HG03439 (cell line): Measurements from ENCODE around the gene SPON2.

ENCODE experiments used
- ATAC-seq: cut with Tn5 transposase; IDR thresholded peaks from one replicate; pipeline ENCODE4 v1.9.1; 2021; ENCODE audit warnings: mild to moderate bottlenecking, moderate library complexity; ENCODE audit not compliant: unreplicated experiment

SPON2 gene

DNA sequence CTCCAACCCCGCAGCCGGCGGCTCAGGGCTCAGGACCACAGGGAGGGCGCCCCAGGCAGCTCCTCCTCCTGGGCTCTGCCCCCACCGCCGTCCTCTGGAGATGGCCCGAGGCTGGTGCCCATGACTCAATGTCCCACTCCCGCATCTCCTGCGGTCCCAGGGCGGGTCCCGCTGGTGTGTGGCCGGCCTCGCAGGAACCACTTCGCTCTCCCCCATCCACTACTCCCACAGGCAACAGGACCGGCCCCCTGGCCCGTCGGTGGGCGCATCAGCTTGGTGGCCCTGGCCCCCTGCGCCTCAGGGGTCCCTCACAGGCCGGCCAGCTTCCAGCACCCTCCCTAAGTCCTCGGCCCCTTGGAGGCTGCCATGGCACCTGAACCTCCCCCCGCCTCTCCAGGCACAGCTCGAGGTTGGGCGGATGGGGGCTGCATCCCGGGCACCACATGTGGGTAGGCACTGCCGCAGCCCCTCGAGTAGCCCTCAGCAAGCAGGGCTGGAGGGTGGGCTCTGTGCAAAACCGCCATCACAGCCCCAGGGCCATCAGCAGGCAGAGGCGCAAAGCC, 22.8 kb upstream of the SPON2 start:
- no peak for ATAC-seq

DNA sequence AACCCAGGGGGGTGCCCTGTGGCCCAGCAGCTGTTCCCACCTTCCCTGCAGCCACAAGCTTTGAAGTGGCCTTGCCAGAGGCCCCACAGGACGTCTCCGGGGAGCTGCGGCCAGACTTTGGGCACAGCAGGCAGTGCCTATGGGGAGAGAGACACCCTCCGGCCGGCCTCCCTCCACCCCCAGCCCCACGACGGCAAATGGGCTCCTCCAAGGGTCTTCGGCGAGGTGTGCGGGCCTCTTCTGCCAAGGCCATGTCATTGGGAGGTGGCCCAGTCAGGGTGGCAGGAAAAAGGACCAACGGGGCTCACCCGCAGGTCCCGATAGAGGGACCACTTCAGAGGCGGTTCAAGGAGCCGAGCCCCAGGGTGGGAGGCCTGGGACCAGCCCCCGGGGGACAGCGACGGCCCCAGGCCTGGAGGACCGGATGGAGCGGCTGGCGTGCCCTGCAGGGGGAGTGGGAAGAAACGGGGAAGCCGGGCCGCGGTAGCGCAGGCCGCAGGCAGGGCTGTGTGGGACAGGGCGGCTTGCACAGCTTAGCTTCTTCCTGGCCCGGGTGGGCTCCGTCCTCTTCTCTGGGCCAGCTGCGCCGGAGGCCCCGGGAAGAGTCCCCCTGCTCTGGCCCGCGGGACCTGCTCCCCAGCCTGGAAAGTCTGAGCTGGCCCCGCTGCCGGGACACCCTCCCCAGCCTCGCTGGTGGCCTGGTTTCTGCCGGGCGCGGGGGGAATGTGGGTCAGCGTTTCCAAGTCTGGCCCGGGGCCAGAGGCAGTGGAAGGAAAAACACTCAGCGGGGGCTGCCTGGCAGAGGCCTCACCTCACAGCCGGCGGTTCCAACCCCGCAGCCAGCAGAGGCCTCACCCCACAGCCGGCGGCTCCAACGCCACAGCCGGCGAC, 21.9 kb upstream of the SPON2 start:
- ATAC-seq = no peak

DNA sequence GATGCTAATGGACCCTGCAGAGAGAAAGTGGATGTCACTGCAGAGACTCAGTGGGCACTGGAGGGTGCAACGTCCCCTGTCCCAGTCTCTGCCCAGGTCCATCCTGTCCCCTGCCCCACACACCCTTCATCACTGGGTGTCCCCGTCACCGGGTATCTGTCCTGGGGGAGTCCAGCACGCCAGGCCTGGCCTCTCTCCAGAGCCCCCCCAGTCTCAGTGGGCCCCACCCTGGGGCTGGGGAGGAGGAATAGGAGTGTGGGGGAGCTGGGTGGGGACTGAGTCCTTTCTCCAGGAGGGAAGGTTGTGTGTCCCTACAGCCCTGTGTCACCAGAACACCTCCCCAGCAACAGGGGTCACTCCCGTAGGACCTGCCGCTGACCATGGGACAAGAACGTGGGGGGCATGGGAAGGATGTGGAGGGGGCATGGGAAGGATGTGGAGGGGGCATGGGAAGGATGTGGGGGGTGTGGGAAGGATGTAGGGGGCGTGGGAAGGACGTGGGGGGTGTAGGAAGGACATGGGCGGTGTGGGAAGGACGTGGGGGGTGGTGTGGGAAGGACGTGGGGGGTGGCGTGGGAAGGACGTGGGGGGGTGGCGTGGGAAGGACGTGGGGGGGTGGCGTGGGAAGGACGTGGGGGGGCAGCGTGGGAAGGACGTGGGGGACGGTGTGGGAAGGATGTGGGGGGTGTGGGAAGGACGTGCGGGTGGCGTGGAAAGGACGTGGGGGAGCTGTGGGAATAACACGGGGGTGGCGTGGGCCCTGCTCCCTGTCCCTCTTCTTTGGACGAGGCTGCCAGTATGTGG, 21.0 kb upstream of the SPON2 start:
- no peak for ATAC-seq

DNA sequence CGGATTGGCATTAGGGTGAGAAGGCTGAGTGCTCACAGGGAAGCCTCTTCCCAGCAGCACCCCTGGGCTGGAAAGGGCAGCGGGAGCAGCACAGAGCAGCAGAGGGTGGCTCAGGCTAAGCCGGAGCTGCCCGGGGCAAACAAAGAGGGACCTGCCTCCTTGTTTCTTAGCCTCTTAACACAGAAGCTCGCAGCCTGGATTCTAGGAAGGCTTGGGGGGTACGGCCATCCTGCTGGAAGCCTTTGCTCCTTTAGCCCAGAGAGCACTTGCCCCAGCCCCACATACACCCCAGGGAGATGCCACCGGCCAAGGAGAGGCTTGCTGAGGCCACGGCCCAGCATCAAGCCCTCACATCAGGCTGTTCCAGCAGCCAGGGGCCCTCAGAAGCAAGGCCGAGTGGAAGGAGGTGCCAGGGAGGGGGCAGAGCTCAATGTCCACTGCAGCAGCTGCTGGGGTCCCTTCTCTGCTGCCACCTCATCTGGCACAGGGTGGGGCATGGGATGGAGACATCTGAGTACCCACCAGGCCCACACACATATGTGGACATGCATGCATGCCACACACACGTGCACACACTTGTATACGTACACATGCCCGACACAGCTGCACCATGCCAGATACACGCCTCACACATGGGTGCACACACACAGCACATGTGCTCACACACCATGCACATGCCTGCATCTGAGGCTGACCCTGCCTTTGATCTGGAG, 20.3 kb upstream of the SPON2 start:
- no peak for ATAC-seq

GRCh38 chr4:1192091-1192492, 19.7 kb upstream of the SPON2 start:
- no peak for ATAC-seq

DNA sequence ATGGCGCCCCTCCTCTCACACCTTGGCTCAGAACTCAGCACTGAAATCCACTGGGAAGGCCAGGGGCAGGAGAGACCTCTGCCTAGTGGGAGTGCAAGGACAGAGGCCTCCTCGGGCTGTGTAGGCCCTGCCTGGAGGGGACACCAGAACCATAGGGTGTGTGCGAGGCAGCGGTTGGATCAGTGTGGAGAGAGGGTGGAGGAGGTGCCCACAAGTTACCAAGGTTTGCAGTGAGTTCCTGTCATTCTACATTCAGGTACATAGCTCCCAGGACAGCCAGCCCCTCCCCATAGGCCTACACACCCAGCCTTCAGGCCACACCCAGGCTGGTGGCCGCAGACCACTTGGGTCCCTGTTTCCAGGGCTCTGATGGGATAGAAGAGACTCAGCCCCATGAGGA, 19.2 kb upstream of the SPON2 start:
- ATAC-seq = no peak

- ATAC-seq = peak; percentile 45
These were observed 14.8 kb upstream of the SPON2 start for GRCh38 chr4:1187182-1187581.

- ATAC-seq = peak; percentile 61
These were observed 11.8 kb upstream of the SPON2 start for GRCh38 chr4:1183985-1184773.

DNA sequence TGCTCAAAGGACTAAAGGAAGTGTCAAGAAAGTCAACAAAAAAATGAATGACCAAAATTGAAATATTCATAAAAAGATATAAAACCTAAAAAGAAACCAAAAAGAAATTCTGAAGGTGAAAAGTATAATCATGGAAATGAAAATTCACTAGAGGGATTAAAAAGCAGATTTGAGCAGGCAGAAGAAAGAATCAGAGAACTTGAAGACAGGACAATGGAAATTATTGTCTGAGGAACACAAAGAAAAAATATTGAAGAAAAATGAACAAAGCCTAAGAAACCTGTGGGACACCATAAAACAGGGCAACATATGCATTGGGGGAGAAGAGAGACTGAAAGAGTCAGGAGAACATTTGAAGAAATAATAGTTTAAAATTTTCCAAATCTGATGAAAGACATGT, 9.9 kb upstream of the SPON2 start:
- ATAC-seq = no peak

DNA sequence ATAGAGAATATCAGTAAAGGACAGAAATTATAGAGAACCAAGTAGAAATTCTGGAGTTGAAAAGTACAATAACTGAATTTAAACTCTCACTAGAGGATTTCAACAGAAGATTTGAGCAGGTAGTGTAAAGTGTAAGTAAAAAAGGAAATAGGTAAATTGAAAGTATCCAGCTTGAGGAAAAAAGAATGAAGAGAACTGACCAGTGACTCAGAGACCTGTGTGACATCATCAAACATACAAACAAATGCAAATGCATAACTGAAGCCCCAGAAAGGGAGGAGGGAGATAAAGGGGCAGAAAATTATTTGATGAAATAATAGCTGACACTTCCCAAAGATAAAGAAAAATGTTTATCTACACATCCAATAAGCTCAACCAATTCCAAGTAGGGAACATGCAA, 8.3 kb upstream of the SPON2 start:
- no peak for ATAC-seq

- no peak for ATAC-seq
These were observed 7.6 kb upstream of the SPON2 start for GRCh38 chr4:1179976-1180375.

DNA sequence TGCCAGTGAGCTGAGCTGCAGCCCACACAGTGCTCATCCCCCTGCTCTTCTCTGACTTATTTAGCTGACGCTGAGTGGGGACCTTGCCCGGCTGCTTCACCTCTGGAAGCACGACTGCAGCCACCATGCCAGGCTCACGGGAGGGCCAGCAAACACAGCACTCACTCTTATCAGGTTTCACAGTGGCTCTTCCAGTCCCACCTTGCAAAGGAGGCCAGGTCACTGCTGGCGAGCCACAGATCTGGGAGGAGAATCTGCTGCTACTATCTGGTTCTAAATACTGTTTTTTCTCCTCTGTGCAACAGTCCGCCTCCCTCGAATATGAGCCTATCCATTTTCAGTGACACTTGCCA, 6.7 kb upstream of the SPON2 start:
- ATAC-seq = no peak

DNA sequence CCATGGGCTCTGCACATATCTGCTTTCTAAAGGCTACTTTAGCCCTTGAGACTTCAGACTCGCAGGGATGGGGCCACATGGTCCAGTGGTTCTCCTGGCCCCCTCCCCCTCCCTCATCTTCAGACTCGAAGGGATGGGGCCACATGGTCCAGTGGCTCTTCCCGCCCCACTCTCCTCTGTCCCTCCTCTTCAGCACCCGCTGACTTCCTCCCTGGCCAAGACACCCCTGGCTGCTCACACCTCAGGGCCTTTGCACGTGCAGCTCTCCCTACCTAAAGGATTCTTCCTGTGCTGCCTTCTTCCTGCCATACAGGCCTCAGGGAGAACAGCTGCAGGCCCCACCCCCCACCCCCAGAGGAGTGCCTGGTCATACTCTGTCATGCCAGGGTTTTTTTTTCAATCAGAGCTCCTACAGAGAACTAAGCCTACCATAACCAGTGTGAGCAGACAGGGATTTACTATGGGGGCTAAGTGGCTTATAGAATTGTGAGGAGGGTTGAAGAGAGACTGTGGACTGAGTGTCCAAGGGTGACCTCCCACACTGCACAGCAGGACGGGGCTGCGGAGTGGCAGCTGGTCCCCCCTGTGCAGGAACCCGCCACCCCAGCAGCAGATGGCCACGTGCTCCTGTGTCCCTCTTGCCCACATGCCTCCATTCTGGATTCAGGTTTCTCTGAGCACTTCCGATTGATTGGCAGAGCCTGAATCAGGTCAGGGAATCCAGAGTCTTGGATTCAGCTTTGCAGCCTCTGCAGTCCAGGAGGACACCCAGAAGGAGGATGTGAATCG, 6.1 kb upstream of the SPON2 start:
- ATAC-seq = no peak

GRCh38 chr4:1177274-1178141, 5.1 kb upstream of the SPON2 start:
- no peak for ATAC-seq

DNA sequence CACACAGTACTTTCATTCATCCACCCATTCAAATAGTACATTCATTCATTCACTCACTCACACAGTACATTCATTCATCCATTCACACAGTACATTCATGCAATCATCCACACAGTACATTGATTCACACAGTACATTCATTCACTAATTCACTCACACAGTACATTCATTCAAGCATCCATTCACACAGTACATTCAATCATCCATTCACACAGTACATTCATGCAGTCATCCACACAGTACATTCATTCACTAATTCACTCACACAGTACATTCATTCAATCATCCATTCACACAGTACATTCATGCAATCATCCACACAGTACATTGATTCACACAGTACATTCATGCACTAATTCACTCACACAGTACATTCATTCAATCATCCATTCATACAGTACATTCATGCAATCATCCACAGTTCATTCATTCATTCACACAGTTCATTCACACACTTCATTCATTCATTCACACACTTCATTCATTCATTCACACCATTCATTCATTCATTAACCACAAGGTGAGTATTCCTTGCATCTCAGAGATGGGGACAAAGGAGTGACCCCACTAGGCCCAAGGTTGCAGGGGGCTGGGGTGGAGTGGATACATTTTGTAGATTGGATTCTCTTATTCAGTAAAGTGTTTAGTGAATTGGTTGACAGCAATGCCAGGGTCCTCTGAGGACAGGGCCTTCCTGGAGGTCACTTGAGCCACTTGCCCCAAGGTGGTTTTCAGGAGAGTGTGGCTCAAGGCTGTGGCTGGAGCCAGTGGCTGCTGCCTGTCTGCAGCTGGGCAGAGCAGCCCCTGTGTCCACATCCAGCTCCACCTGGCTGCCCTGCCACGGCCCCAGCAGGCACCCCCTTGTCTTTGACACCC, 4.3 kb upstream of the SPON2 start:
- ATAC-seq = no peak

GRCh38 chr4:1175635-1176229, 3.3 kb upstream of the SPON2 start:
- no peak for ATAC-seq

DNA sequence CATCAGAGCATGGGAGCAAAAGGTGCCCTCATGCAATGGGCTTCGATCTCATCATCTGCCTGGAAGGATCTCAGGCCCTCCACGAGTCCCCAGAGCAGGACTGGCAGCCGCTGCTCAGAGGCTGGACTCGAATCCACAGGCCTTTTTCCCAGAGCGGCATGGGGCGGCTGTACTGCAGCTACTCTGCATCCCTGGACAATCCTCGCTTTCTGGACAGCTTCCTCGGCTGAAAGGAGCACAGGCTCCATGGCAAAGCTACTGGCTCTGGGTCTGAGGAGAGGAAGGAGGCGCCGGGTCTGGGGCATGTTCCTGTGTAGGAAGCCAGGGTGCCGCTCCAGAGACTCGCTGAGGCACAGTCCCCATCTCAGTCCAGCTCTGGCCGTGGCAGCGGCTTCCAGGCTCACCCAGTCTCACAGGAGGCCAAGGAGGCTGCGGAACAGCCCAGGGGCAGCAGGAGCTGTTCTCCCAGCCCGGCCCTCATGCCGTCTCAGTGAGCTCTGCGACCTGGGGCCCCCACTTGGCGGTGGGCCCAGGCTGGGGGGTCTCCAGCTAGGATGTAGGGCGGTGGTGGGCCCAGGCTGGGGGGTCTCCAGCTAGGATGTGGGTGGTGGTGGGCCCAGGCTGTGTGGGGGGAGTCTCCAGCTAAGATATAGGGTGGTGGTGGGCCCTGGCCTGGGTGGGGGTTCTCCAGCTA, 2.7 kb upstream of the SPON2 start:
- ATAC-seq = no peak
